HG03280 (cell line): ENCODE results near the gene ITGB6.

Experiments used
- ATAC-seq: cut with Tn5 transposase; IDR thresholded peaks from one replicate; pipeline ENCODE4 v1.9.1; 2021; ENCODE audit warnings: mild to moderate bottlenecking, moderate library complexity; ENCODE audit not compliant: unreplicated experiment

ITGB6 gene

DNA sequence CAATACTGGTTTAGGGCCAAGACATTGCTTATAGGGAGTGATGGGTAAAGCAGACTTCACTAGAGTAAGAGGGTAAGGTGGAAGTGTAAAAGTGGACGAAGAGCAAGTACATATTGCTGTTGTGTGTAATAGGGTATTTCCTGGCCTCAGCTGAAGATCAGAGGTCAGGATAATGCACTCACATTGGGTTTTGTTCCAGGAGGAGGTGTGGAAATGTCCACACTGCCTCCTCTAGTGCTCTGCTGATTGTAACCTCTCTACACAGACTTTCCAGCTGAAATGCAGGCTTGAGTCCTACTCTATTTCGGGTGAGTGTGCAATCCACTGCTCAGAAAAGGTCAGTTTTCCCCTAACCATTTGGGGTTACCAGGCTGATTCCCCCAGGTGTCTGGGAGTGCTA lies 96.0 kb downstream of the ITGB6 start:
- ATAC-seq, result no peak

DNA sequence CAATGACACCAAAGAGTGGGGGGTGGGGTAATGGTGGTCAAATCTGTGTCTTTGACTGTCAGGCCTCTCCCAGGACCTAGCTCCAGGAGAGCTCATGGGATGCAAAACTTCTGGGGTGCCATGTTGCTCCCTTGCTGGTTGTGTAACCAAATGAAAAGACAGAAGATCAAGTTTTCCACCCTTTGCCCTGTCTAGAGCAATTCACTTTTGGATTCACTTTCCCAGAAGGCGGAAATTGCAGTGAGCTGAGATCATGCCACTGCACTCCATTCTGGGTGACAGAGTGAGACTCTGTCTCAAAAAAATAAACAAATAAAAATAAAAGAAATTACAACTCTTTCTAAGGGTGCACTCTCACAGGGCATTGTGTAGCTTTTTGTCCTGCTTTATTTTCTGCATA lies 102.7 kb downstream of the ITGB6 start:
- no peak for ATAC-seq

DNA sequence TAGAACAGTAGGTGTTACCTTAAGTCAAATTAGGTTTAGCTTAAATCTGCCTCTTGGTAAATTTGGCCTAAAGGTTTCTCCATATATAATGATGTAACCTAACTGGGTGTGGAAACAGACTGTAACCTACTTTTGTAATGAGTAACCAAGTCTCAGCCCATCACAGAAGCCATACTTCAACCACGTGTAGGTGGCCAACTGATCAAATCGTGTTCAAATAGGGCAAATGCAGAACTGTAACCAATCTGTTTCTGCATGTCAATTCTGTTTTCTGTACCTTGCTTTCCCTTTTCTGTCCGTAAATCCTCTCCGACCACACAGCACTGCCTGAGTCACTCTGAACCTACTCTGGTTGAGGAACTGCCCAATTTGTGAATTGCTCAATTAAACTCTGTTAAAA lies 103.7 kb downstream of the ITGB6 start:
- no peak for ATAC-seq

DNA sequence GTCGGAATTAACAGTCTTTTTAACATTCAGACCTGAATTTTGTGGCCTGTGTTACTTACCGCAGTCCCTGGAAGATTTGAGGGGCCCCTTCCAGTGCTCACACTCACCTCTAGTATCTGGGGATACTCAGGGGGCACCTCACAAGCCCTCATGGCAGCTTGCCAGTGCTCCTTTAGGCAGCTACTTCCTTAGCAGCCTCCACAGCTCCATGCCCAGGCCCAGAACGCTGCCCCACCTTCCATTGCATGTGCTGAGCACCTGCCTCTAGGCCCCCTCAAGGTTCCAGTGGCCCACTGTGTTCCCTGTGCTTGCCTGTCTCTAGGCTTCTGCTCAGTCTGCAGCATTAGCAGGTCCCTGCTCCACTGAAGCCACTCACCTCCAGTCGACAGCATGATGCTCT lies 107.6 kb downstream of the ITGB6 start:
- ATAC-seq, result no peak

DNA sequence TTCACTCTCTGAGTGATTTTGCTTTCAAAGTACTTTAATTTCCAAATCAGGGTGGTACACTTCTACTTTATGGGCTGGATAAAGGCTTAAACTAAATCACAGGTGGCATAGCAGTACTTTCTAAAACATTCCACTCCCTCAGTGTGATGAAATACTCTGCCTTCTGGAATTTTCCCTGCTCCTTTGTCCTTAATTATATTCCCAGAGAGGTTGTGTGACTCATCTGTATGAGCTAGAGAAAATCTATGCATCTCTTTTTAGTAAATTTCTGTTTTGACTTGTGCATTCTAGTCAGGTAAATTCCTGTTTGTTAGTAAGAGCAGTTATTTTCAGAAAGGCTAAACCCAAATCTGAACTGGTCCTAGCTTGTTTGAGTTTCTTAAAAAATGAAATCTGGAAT lies 108.7 kb downstream of the ITGB6 start:
- ATAC-seq, result no peak

DNA sequence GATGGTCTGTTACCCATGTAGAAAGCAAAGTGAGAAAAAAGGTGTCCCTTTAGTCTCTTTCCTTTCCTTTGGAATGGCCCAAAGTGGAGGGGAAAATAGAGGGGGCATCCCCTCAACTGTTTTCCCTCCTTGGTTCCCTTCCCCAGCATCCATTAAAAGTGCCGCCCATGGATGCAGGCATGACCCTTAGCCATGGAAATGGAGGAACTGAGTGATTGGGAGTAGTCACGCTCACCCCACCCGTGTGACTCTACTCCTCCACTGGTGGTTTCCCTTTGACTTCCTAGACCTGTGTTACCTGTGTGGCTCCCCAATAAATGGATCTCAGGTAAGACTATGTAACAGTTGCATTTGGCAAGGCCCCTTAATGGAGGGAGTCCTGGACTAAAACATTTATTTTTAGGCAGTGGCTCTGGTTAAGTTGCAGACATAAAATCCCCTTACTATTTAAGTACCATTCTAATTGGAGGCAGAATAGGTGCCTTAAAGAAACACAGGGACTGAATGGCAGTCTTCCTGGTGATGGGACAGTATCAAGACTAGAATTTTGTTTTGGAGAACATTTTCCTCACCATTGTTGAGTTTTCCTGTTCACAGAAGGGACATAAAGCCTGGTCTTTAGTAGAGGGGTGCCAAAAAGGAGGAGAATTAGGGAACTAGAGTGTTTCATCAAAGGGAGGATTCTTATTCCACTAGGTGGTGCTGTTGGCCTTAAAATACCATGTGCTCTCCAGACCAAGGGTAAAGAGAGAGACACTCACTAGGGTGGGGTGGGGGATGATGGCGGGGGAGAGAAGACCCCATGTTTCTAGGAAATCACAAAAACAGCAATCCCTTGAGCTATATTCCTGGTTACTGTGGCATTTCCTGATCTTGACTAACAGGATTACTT lies 112.0 kb downstream of the ITGB6 start:
- no peak for ATAC-seq

DNA sequence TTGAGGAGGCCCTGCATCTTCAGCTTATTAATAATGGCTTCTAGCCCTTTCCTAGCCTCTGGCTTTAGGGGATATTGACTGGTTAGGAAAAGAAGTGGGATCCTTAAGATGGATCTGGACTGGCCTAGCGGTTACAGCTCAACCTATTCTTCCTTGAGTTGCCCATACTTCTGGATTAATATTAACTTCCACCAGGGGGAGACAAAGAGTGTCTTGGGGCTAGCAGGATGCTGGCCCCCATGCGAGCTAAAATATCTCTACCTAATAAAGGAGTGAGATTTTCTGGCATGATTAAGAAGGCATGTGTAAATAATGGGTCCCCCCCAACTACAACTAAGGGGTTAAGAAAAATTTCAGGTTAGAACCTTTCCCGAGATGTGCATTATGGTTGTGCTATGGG lies 114.4 kb downstream of the ITGB6 start:
- no peak for ATAC-seq

DNA sequence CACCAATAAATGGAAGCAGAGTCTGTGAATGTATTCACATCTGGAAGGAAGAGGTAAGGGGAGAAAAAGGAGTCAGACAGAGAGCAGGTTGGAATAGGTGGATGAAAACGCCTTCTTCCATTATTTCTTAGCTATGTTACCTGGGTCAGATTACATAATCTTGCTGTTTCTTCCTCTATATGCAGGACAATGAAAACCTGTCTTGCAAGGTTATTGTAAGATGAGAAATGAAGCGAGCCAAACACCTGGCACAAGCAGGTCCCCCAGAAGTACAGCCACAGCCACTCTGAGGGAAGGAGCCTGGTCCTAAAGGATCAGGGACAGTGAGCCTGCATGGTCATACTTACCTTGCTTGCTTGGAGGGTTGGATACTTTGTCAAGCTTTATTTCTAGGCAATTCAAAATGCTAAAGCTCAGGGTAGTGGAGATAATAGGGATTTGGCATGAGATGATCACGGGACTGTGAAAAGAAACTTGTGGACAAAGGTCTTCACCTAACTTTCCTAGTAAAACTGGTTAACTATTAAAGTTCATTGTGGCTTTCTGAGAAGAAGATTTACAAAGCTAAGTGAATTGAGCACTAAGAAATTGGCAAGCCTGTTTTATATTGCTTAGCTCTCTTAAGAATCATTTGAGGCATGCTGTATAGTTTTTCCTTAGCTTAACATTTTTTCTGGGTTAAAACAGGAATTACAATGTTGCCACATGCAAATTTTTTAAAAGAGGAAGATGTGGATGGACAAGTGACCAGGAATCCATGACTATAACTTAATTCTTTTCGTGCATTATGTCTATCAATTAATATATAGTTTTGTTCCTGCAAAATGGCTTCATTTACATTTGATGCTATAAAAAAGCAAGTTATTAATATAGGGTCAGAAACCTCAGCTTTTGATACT lies 121.9 kb downstream of the ITGB6 start:
- ATAC-seq, result no peak

DNA sequence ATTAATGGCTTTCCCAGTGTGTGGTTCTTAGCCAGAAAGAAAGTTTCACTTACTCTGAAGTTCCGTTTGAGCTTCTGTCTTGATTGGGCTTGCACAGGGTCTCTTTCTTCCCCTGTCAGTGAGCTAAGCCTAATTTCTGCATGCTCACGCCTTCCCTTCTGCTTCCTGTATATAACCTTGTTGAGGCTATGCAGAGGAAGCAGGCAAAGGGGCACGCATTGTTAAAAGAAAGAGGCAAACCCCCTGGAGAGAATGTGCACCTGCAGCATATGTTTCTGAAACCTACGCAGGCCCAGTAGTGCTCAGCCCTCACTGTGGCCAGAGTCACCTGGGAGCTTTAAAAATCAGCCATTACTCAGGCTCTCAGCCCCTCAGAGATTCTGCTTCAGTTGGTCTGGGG lies 123.2 kb downstream of the ITGB6 start:
- ATAC-seq, result no peak

DNA sequence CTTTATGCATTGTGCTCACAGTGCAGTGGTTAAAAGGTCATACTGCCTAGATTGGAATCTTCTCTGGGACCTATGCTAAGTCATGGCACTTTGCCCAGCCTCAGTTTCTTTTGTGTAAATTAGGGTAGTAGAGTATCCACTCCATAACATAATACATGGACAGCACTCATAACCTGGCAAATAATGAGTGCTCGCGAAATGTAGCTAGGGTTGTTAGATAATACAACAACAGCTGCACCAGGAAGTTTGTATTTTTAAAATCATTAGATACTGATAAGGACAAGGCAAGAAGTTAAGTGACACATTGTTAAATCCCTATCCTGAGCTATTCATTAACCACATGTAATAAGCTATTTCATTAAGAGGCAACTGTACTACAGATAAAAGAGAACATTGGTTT lies 123.8 kb downstream of the ITGB6 start:
- no peak for ATAC-seq

DNA sequence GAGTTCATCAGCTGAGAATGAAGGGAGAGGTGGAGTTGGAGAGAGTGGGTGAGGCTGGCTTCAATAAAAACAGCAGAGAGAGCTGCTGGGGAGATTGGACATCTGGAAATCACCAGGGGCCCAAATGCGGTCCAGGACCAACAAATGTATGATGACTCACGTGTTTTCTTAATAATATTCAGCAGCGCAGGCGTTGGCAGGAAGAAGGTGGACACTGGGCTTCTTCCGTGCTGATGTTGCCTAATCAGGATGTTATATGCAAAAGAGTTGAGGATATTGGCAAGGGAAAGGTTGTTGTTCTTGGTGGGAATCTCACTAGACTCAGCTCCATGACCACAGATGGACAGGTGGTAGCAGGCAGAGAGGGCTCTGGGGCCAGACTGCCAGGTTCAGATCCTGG lies 124.9 kb downstream of the ITGB6 start:
- no peak for ATAC-seq

DNA sequence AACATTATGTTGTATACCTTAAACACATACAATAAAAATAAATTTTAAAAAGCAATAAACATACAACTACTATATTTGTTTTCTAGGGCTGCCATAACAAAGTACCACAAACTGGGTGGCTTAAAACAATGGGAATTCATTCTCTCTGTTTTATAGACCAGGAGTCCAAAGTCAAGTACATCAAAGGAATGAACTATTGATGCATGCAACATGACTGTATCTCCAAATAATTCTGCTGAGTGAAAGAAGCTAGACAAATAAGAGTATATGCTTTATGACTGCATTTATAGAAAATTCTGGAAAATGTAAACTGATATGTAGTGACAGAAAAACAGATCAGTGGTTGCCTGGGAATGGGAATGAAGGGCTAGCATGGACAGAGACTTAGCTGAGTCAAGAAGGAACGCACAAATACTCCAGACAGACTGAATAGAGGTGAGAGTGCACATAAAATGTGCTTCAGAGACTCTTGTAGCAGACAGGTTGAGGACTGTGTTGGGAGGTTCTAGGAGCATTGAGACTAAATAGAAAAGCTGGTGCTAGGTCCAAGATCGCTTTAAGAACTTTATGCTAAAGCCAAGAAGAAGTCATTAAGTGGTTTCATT lies 126.7 kb downstream of the ITGB6 start:
- ATAC-seq, result no peak

DNA sequence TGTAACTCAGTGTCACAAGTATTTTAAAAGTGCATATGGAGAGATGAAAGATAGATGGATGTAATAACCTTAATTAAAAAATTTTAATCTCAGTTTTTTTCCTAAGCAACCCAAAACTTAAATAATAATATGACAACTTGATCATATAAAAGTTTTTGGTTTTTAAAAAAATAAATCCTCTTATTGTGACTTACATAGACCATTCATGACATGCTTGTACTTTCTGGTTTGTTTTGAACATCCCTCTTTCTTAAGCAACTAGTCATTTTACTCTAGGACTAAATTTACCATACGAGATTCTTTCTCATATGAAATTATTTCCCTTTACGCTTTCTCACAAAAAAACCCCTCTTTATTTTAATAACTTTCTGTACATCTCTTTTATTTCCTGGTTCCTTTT lies 131.2 kb downstream of the ITGB6 start:
- ATAC-seq, result no peak

DNA sequence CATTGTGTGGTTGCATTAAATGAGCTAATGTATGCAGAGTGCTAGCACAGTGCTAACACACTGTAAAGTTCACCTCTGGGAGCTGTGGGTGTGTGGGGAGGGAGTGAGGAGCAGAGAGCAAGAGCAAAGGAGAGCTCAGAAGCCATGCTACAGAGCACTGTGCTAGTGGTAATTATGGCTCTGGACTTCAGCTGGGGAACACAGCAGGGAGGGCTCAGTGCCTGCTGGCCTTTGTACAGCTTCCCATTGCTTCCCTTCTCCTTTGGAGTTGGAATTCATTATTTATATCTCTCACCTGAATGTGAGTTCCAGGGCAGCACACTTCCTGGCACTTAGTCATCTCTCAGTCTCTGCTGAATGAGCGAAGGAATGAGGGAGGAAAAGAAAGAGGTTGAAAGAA lies 135.2 kb downstream of the ITGB6 start:
- no peak for ATAC-seq

DNA sequence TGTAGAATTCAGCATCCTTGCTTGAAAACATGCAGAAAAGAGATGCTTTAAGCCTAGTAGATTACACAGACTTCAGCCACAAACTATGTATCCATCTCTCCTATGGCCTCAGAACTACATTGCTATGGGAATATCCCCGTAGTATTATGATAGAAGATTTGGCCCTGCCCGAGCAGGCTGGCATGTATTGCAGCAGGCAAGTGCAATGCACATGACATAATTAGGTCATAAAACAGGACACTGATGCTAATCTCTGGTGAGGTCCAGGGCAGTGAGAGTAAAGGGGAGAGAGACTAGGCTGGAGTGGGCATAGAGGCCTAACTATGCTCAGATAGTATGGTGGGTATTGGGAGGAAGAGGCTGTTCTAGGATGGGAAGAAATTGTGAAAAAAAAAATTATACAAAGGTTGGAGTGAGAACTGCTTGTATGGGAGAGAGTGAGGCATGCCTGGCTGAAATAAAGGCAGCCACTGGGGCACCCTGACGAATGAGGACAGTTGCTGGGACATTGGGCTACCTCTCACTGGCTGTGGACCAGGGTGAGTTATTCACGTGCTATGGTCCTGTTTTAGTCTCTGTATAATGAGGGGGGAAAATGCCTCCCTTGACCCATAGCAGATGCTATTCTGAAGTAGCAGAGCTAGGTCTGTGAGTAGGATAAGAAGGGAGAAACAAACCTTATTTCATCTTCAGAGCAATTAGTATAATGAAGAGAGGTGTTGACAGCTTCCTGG lies 136.0 kb downstream of the ITGB6 start:
- ATAC-seq, result no peak

DNA sequence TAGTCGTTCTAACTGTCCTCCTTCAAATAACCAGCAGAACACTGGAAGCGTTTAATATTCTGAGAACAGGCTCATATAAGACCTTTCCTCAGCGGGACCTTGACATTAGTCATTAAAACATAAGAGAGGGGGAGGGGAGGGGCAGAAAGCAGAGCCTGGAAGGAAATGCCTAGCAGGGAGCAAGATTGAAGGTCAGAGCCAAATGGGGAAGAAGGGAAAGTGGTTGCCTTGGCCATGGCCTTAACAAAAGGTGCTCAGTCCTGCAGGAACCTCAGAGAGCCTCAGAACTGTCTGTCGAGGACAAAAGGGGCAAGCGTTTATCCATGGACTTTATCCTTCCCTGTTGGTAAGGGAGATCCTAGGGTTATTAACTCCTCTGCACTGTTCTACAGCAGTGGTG lies 136.8 kb downstream of the ITGB6 start:
- ATAC-seq, result no peak

DNA sequence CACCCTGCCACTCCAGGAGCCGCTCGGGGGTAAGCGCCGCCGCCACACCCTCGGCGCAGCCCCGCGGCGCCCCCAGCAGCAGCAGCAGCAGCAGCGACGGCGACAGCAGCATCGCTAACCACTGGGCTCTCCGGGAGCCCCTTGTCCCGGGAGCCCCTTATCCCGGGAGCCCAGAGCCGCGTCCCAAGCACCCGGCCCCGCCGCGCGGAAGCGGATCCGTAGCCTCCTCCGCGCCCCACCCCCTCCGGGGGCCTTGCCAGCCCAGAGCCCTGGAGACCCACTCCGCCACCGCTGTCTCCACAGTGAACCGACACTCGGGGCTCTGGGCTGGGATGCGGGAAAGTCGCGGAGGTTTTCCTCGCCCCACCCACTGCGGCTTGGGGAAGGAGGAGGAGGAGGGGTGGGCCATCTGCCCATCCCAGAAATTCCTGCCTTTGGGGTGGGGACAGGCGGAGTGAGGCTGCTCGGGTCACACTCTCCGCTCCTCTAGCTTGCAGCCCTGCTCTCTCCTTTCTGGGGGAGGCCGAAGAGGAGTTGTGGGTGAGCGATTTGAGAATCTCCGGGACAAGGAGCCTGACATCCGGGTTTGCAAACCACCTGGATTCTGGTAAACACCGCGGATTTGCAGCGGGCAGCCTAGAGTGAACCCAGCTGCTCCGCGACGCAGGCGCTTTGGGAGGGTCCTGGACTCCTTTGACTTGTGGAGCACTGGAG lies 137.6 kb downstream of the ITGB6 start, which contains the start of gene PLA2R1:
Gene PLA2R1 (minus strand): TSS at position 324 of the 714 bp plus-strand sequence. CDS start 212 bp downstream, at position 112.
- ATAC-seq, result no peak

DNA sequence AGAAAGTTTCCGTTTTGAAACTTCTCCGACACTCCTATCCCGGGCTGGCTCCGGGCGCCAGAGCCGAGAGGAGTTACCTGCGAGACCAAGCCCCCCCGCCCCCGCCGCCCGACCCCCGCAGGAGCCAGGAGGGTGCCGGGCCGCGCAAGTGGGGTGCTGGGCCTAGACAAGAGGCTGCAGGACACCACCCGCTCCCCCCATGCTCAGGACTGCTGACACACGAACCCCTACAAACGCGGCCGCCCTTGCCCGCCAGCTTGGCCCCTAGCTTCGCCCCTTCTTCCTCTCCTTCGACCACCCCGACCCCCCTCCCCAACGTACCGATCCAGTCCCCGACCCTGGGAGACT lies 138.2 kb downstream of the ITGB6 start:
- ATAC-seq, result no peak

DNA sequence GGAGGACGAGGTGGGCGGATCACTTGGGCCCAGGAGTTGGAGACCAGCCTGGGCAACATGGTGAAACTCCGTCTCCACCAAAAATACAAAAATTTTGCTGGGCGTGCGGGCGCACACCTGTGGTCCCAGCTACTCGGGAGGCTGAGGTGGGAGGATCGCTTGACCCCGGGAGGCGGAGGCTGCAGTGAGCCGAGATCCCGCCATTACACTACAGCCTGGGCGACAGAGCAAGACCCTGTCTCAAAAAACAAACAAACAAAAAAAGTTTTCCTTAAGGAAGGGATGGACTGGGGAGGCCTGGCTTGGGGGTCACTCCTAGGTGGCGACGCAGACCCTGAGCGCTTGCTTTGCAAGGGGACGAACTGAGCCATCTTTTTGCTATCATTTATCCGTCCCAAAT lies 138.5 kb downstream of the ITGB6 start:
- no peak for ATAC-seq

DNA sequence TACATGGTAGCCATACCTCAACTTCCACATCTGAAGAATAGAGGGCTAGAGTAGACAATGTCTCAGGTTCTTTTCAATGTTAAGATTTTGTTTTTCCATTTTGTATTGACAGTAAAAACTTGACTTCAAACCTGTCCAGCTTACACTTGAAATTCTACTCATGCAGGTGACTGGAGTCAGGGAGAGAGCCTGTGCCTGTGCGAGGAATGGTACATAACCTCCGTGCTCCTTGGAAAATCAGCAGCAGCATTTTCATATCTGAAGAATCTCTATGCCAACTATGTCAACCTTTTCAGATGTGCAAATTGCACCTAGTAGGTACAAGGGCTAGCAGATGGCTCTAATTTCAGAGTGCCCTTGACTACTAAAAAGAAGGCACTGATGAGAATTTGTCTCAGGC lies 139.8 kb downstream of the ITGB6 start:
- no peak for ATAC-seq
